ENCODE data around the gene KLHL14. TPM values are rescaled to one million over a fixed set of nuclear protein-coding genes. Genes with fewer than 3 reads are reported as not detected.

Gene KLHL14
- total RNA-seq, 1 donor from 2014 or later = 0.13 TPM

DNA sequence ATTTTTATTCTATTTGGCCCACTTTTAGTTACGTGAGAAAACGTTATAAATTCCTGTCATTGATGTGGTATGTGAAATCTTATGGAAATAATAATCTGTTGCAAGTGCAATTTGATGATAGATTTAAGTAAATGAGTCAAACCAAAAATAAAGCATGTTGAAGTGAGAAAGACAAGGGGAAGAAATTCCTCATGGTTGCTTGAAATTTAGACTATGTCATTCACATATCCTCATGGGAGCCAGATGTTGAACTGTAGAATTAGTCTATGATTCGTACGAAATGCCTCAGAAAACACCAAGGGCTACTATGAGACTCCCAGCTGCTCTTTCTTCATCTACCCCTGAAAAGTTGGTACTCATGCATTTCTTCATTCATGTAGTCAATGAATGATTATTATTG, 55.7 kb downstream of the KLHL14 start:
- Histone ChIP-seq H3K4me1 (no peaks in the 10 kb centered on the region), H3K9me3 (ENCODE audit: low read depth) (no peaks in the 10 kb centered on the region), H3K4me2 (no peak overlapping the region), H3K27ac (no peak overlapping the region), H3K9ac (no peak overlapping the region), H3K4me3 (no peak overlapping the region), H3K79me2 (ENCODE audit: low read depth) (no peaks in the 10 kb centered on the region), H3K27me3 (no peaks in the 10 kb centered on the region), H3F3A (ENCODE audit: low read depth) (no peaks in the 10 kb centered on the region), H3K36me3 (no peaks in the 10 kb centered on the region), H4K20me1 (ENCODE audit: low read depth) (no peaks in the 10 kb centered on the region), H2AFZ (replicated peaks) (no peak overlapping the region)
- Mint-ChIP-seq H3K36me3 (peaks cover 34% of the 10 kb centered on the region), H3K4me1 (peaks cover 4% of the 10 kb centered on the region), H3K27me3 (ENCODE audit: insufficient read depth, low read depth) (peaks cover 2% of the 10 kb centered on the region), H3K27ac (no peak overlapping the region), H3K4me3 (no peak overlapping the region), H3K9me3 (no peaks in the 10 kb centered on the region)
- TF ChIP-seq, protein P1, sequence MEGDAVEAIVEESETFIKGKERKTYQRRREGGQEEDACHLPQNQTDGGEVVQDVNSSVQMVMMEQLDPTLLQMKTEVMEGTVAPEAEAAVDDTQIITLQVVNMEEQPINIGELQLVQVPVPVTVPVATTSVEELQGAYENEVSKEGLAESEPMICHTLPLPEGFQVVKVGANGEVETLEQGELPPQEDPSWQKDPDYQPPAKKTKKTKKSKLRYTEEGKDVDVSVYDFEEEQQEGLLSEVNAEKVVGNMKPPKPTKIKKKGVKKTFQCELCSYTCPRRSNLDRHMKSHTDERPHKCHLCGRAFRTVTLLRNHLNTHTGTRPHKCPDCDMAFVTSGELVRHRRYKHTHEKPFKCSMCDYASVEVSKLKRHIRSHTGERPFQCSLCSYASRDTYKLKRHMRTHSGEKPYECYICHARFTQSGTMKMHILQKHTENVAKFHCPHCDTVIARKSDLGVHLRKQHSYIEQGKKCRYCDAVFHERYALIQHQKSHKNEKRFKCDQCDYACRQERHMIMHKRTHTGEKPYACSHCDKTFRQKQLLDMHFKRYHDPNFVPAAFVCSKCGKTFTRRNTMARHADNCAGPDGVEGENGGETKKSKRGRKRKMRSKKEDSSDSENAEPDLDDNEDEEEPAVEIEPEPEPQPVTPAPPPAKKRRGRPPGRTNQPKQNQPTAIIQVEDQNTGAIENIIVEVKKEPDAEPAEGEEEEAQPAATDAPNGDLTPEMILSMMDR (IDR thresholded peaks at IDR 0.05) = no peak
- TF ChIP-seq EZH2 (IDR thresholded peaks at IDR 0.05) (no peak), EZH2phosphoT487 (IDR thresholded peaks at IDR 0.05) (no peak)
- DNase-seq (ENCODE audit: low spot score) = no peak

DNA sequence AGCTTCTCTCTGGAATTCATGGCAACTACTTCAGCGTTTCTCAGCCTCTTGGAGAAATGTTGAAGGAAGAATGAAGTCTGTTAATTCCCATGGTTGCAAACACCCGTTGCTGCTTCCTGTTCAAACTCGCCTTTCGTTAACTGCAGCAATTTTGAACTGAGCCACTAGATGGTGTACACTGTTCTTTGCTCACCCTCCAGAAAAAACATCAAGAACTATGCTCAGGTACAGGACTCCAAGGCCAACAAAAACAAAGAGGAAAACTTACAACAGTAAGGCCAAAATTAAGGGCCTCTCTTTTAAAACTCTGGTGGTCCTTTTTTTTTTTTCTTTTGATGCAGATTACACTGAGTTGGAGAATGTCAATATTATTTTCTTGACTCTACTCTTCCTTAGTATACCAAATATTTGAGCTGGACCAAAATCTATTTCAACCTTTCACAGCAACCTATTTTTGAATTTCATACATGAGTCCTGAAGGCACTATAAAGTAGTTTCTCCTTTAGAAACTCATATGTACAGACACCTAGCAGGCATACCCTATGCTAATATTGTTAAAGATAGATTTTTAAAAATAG, 58.2 kb downstream of the KLHL14 start:
- no peak overlapping the region for H3K4me3 ChIP-seq
- H3K27me3 ChIP-seq = no peaks in the 10 kb centered on the region
- TF ChIP-seq, protein P1 (IDR thresholded peaks at IDR 0.05) = peak; percentile 80
- TF ChIP-seq EZH2phosphoT487 (IDR thresholded peaks at IDR 0.05) = no peak
- no peaks in the 10 kb centered on the region for H3K9me3 ChIP-seq (ENCODE audit: low read depth)
- H3K4me1 ChIP-seq = no peaks in the 10 kb centered on the region
- no peak overlapping the region for H3K27ac Mint-ChIP-seq
- peak; percentile 77 for DNase-seq (ENCODE audit: low spot score)
- H2AFZ ChIP-seq (replicated peaks) = peak overlapping the region; percentile 84
- H3K9ac ChIP-seq = no peak overlapping the region
- H3K27me3 Mint-ChIP-seq (ENCODE audit: insufficient read depth, low read depth) = no peaks in the 10 kb centered on the region
- H3K36me3 ChIP-seq = no peaks in the 10 kb centered on the region
- H3K9me3 Mint-ChIP-seq = no peaks in the 10 kb centered on the region
- H3K36me3 Mint-ChIP-seq = peaks cover 14% of the 10 kb centered on the region
- no peak overlapping the region for H3K4me2 ChIP-seq
- no peaks in the 10 kb centered on the region for H3K79me2 ChIP-seq (ENCODE audit: low read depth)
- H4K20me1 ChIP-seq (ENCODE audit: low read depth) = no peaks in the 10 kb centered on the region
- no peak overlapping the region for H3K27ac ChIP-seq
- no peak overlapping the region for H3K4me3 Mint-ChIP-seq
- H3K4me1 Mint-ChIP-seq = peaks cover 4% of the 10 kb centered on the region
- no peaks in the 10 kb centered on the region for H3F3A ChIP-seq (ENCODE audit: low read depth)

DNA sequence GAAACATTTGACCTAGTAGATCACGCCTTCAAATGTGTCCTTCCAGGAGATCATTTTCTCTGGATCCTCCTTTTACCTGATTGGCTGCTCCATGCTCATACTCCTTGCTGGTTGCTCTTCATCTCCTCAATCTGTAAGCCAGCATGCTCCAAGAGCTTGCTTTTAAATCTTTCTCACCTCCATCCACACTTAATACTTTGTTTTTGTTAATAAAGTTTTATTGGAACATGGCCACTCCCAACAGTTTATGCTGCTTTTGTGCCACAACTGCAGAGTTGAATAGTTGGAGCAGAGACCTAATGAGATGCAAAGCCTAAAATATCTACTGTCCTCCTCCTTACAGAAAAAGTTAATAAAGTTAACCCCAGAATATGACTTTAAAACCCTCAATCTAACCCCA, 60.0 kb downstream of the KLHL14 start:
- Histone ChIP-seq H3K79me2 (ENCODE audit: low read depth) (no peaks in the 10 kb centered on the region), H3K9ac (no peak overlapping the region), H4K20me1 (ENCODE audit: low read depth) (no peaks in the 10 kb centered on the region), H3K27me3 (no peaks in the 10 kb centered on the region), H3K4me3 (no peak overlapping the region), H3K4me1 (no peaks in the 10 kb centered on the region), H3K27ac (no peak overlapping the region), H3K36me3 (no peaks in the 10 kb centered on the region), H3K9me3 (ENCODE audit: low read depth) (no peaks in the 10 kb centered on the region), H2AFZ (replicated peaks) (no peak overlapping the region), H3F3A (ENCODE audit: low read depth) (no peaks in the 10 kb centered on the region), H3K4me2 (no peak overlapping the region)
- no peak overlapping the region for H3K4me3 Mint-ChIP-seq
- TF ChIP-seq, protein P1 (IDR thresholded peaks at IDR 0.05) = no peak
- TF ChIP-seq EZH2 (IDR thresholded peaks at IDR 0.05) (no peak), EZH2phosphoT487 (IDR thresholded peaks at IDR 0.05) (no peak)
- peaks cover 4% of the 10 kb centered on the region for H3K4me1 Mint-ChIP-seq
- DNase-seq (ENCODE audit: low spot score) = no peak
- H3K27me3 Mint-ChIP-seq (ENCODE audit: insufficient read depth, low read depth) = no peaks in the 10 kb centered on the region
- H3K36me3 Mint-ChIP-seq = peaks cover 10% of the 10 kb centered on the region
- H3K9me3 Mint-ChIP-seq = no peaks in the 10 kb centered on the region
- H3K27ac Mint-ChIP-seq = no peak overlapping the region

Data from neural progenitor cell (in vitro differentiated cells).